Activated naive CD8-positive, alpha-beta T cell treated with anti-CD3 and anti-CD28 coated beads, Interleukin-2, amount 50 U/mL, for 24 hours (primary cell): ENCODE results near the gene CARMIL1.
A peak's percentile ranks its signal among the peaks of the same experiment; 100 is the strongest.

ENCODE experiments used
- ATAC-seq: fragments of 150-1000 bp; cut with Tn5 transposase; one replicate; pipeline ENCODE4 v1.10.0; 2021
- DNase-seq: peaks from one replicate; pipeline ENCODE4 v3.0.0; 2021
- H3K27ac Mint-ChIP-seq: one replicate; pipeline ENCODE4 v1.8.0; 2021; ENCODE audit warnings: mild to moderate bottlenecking, mixed read lengths
- H3K27me3 Mint-ChIP-seq: one replicate; pipeline ENCODE4 v1.8.0; 2021; ENCODE audit warnings: mixed read lengths
- H3K36me3 Mint-ChIP-seq: one replicate; pipeline ENCODE4 v1.8.0; 2021; ENCODE audit warnings: low read depth, mixed read lengths
- H3K4me1 Mint-ChIP-seq: one replicate; pipeline ENCODE4 v1.8.0; 2021; ENCODE audit warnings: mixed read lengths
- H3K4me3 Mint-ChIP-seq: one replicate; pipeline ENCODE4 v1.8.0; 2021; ENCODE audit warnings: mild to moderate bottlenecking, moderate library complexity, mixed read lengths
- H3K9me3 Mint-ChIP-seq: one replicate; pipeline ENCODE4 v1.8.0; 2021; ENCODE audit warnings: mixed read lengths

Gene CARMIL1

DNA sequence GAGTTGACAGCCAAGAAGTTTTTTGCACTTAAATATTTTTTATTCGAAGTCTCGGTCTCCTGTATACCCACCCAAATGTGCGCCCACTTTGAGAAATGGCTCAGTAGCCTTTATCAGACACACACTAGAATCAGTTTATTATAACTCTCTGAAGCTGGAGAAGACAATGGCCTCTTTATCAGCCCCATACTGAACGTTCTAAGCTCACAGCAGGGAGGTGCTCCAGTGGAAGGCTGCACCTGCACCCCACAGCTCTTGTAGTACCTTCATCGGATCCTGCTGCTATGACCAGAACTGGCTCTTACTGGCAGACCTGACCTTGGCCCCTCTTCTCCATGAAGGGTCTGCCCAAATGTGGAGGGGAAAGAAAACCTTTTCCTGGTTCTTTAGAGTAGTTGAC is 207.8 kb downstream of the CARMIL1 start:
- H3K27me3 Mint-ChIP-seq: no peaks in the 10 kb centered on the region
- H3K9me3 Mint-ChIP-seq: no peaks in the 10 kb centered on the region
- H3K4me1 Mint-ChIP-seq: peaks cover 5% of the 10 kb centered on the region
- no peaks in the 10 kb centered on the region for H3K36me3 Mint-ChIP-seq
- no peak for DNase-seq
- ATAC-seq: no peak
- H3K27ac Mint-ChIP-seq: no peak overlapping the region
- H3K4me3 Mint-ChIP-seq: no peak overlapping the region

- Mint-ChIP-seq H3K36me3 (no peaks in the 10 kb centered on the region), H3K4me3 (no peak overlapping the region), H3K27ac (no peak overlapping the region), H3K27me3 (no peaks in the 10 kb centered on the region), H3K4me1 (peaks cover 5% of the 10 kb centered on the region), H3K9me3 (no peaks in the 10 kb centered on the region)
- no peak for ATAC-seq
- DNase-seq: no peak
These were observed 209.0 kb downstream of the CARMIL1 start for GRCh38 chr6:25488156-25488555.

DNA sequence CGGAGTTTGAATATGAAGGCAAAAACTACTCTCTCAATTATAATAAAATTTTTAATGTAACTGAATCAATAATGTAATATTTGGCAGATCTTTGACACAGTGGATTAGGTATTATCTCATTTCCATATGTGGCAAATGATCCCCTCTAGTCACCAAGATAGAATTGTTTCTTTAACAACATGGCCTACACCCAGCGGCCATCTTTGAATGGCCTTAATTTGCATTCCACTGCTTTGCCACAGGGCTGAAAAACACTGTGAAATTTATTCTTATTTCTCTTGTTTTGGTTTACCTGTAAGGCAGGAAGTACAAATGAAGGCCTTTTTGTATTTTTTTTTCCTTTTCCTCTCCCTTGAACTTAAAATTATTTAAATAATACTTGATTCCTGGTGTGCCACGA is 210.2 kb downstream of the CARMIL1 start:
- Mint-ChIP-seq H3K9me3 (no peaks in the 10 kb centered on the region), H3K4me3 (no peak overlapping the region), H3K27me3 (no peaks in the 10 kb centered on the region), H3K4me1 (peaks cover 5% of the 10 kb centered on the region), H3K27ac (no peak overlapping the region), H3K36me3 (no peaks in the 10 kb centered on the region)
- no peak for DNase-seq
- no peak for ATAC-seq

GRCh38 chr6:25490018-25490801 is 211.0 kb downstream of the CARMIL1 start:
- H3K27ac Mint-ChIP-seq: no peak overlapping the region
- peak; percentile 73 for ATAC-seq
- H3K4me3 Mint-ChIP-seq: no peak overlapping the region
- H3K4me1 Mint-ChIP-seq: peaks cover 5% of the 10 kb centered on the region
- peak; percentile 58 for DNase-seq
- H3K36me3 Mint-ChIP-seq: no peaks in the 10 kb centered on the region
- H3K27me3 Mint-ChIP-seq: no peaks in the 10 kb centered on the region
- no peaks in the 10 kb centered on the region for H3K9me3 Mint-ChIP-seq

GRCh38 chr6:25492951-25493350 is 213.8 kb downstream of the CARMIL1 start:
- no peak overlapping the region for H3K4me3 Mint-ChIP-seq
- peaks cover 5% of the 10 kb centered on the region for H3K4me1 Mint-ChIP-seq
- no peaks in the 10 kb centered on the region for H3K36me3 Mint-ChIP-seq
- H3K27ac Mint-ChIP-seq: no peak overlapping the region
- H3K9me3 Mint-ChIP-seq: no peaks in the 10 kb centered on the region
- H3K27me3 Mint-ChIP-seq: no peaks in the 10 kb centered on the region
- DNase-seq: no peak
- ATAC-seq: no peak

DNA sequence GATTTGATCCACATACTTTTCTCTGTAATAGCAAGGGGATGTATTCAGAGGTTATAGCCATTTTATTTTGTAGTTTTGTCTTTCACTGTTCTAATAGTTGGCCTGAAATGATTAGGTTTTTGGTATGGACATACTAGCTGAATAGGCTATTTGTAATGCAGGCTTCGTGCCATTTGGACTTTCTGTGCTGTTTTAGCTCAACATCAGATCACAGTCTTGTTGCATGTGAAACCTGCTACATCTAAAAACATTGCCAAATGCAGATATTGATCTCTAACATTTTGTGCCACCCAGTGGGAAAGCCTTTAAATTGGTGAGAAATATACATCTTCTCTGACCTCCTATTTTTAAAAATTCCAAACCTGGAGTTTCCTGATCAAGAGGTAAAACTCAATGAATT is 215.3 kb downstream of the CARMIL1 start:
- Mint-ChIP-seq H3K27me3 (no peaks in the 10 kb centered on the region), H3K4me1 (peaks cover 5% of the 10 kb centered on the region), H3K36me3 (no peaks in the 10 kb centered on the region), H3K27ac (no peak overlapping the region), H3K9me3 (no peaks in the 10 kb centered on the region), H3K4me3 (no peak overlapping the region)
- DNase-seq: no peak
- ATAC-seq: no peak

DNA sequence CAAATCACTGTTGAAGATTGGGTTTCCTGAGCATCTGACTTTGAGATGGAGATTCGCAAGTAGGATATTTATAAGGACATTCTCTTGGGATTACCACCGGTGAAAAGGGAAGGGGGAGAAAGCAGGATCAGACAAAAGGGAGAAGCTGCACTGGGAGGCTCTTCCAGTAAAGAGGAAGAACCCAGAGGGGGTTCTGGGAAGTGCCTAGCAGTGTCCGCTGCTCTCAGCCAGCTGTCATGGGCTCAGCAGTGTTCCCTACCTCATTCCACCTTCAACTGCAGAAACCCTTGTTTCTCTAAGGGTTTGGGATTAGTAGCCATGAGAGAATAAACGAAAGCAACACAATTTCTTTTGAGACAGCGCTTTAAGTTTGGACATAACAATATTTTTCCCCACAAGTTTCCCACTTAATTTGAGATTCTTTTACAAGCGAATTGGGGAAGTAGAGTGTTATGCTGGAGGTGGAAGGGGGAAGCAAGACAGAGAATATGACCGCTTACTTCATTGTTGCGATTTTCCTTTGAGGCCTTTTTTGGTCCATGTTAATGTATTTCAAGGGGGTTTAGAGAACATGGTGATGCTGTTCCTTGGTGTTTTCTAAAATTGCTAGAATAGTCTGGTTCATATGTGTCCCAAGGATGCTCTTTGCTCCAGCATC is 218.3 kb downstream of the CARMIL1 start:
- no peaks in the 10 kb centered on the region for H3K4me1 Mint-ChIP-seq
- DNase-seq: no peak
- no peak overlapping the region for H3K4me3 Mint-ChIP-seq
- no peak overlapping the region for H3K27ac Mint-ChIP-seq
- H3K27me3 Mint-ChIP-seq: no peaks in the 10 kb centered on the region
- no peaks in the 10 kb centered on the region for H3K36me3 Mint-ChIP-seq
- no peak for ATAC-seq
- H3K9me3 Mint-ChIP-seq: no peaks in the 10 kb centered on the region

DNA sequence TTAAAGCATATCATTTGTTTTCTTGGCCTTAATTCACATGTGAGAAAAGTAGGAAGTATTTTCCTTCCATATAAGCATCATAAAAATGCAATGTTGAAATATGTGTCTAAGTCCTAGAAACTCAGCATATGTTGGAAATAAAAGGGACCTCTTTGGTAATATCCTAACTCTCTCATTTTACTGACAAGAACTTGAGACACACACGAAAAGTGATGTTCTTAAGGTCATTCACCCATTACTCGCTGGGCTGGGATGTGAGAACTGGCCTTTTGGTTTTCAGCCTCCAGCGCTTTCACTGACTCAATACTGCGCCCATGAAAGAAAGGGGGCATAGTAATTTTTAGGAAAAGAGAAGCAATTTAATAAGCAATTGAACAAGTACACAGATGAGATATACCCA is 219.3 kb downstream of the CARMIL1 start:
- H3K27me3 Mint-ChIP-seq: no peaks in the 10 kb centered on the region
- no peak for ATAC-seq
- H3K4me3 Mint-ChIP-seq: no peak overlapping the region
- H3K4me1 Mint-ChIP-seq: no peaks in the 10 kb centered on the region
- no peaks in the 10 kb centered on the region for H3K9me3 Mint-ChIP-seq
- no peaks in the 10 kb centered on the region for H3K36me3 Mint-ChIP-seq
- H3K27ac Mint-ChIP-seq: no peak overlapping the region
- no peak for DNase-seq

GRCh38 chr6:25499615-25500235 is 220.6 kb downstream of the CARMIL1 start:
- no peaks in the 10 kb centered on the region for H3K27me3 Mint-ChIP-seq
- ATAC-seq (no peak), DNase-seq (no peak)
- no peak overlapping the region for H3K27ac Mint-ChIP-seq
- H3K4me3 Mint-ChIP-seq: no peak overlapping the region
- no peaks in the 10 kb centered on the region for H3K36me3 Mint-ChIP-seq
- no peaks in the 10 kb centered on the region for H3K4me1 Mint-ChIP-seq
- no peaks in the 10 kb centered on the region for H3K9me3 Mint-ChIP-seq

DNA sequence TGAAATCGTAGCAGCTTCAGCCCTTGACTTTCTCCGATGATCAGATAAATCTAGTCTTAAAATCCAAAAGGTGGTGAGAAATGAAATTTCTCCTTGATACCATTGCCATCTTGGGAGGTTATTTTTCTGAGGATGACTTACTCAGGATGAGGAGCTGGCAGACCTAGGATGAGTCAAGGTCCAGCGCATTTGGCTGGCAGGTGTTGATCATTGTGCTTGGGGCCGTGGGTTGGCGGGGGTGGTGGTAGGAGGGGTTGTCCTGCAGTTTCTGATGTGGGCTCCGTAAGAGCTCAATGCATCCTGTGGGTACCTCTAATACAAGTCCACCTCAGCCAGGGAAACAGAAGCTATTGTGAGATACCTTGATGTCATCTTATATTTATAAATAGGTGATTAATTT is 224.5 kb downstream of the CARMIL1 start:
- Mint-ChIP-seq H3K36me3 (no peaks in the 10 kb centered on the region), H3K9me3 (no peaks in the 10 kb centered on the region), H3K27me3 (no peaks in the 10 kb centered on the region), H3K4me3 (no peak overlapping the region), H3K27ac (no peak overlapping the region), H3K4me1 (no peaks in the 10 kb centered on the region)
- DNase-seq: no peak
- ATAC-seq: no peak

DNA sequence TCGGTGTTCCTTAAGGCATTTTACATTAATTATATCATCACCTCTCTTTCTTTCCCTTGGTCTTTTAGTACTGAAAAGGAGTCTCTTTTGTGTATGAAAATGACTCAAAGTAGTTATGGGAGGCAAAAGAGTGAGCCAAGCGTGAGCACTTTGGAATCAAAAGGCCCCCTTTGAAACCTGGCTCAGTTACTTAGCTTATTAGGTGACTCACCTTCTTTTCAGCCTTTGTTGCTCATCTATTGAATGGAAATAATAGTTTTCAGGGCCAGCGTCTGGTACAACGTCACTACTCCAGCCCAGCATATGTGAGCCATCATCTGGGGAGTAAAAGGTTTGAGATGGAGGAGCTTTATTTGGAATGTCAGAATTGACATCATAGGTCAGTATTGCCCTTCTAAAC is 225.5 kb downstream of the CARMIL1 start:
- no peak overlapping the region for H3K4me3 Mint-ChIP-seq
- H3K27me3 Mint-ChIP-seq: no peaks in the 10 kb centered on the region
- ATAC-seq: no peak
- DNase-seq: no peak
- no peaks in the 10 kb centered on the region for H3K9me3 Mint-ChIP-seq
- H3K36me3 Mint-ChIP-seq: no peaks in the 10 kb centered on the region
- H3K4me1 Mint-ChIP-seq: no peaks in the 10 kb centered on the region
- no peak overlapping the region for H3K27ac Mint-ChIP-seq

DNA sequence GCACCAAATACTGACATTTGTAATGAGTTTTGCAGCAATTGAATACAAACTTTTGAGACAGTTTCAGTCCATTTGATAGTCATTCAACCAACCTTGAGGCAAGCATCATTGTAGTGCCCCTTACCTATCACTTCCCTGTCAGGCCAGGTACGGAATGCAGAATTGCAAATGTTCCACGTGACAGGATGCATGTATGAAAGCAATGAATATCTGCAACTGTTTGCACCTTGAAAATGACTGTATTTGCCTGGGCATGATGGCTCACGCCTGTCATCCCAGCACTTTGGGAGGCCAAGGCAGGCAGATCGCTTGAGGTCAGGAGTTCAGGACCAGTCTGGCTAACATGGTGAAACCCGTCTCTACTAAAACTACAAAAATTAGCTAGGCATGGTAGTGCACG is 226.8 kb downstream of the CARMIL1 start:
- no peak overlapping the region for H3K4me3 Mint-ChIP-seq
- H3K4me1 Mint-ChIP-seq: no peaks in the 10 kb centered on the region
- DNase-seq: no peak
- no peaks in the 10 kb centered on the region for H3K27me3 Mint-ChIP-seq
- H3K36me3 Mint-ChIP-seq: no peaks in the 10 kb centered on the region
- no peak for ATAC-seq
- no peak overlapping the region for H3K27ac Mint-ChIP-seq
- no peaks in the 10 kb centered on the region for H3K9me3 Mint-ChIP-seq

DNA sequence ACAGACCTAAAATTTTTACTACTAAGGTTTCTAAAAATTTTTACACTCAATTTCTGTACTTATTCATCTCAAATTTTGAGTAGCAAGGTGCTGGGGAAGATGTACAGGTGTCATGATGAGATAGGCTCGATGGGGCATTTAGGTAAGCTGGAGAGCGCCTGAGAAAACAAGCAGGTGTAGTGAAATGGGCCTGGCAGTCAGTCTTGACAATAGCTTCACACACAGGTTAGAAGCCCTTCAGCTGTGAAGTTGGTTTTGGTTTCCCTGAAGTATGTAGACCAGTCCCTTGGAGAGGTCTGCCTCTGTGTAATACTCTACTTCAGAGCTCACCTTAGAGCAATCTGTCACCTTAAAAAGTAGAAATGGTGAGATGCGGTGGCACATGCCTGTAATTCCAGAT is 228.9 kb downstream of the CARMIL1 start:
- Mint-ChIP-seq H3K9me3 (no peaks in the 10 kb centered on the region), H3K27me3 (no peaks in the 10 kb centered on the region), H3K36me3 (no peaks in the 10 kb centered on the region), H3K4me3 (no peak overlapping the region), H3K27ac (no peak overlapping the region), H3K4me1 (no peaks in the 10 kb centered on the region)
- ATAC-seq (no peak), DNase-seq (no peak)

DNA sequence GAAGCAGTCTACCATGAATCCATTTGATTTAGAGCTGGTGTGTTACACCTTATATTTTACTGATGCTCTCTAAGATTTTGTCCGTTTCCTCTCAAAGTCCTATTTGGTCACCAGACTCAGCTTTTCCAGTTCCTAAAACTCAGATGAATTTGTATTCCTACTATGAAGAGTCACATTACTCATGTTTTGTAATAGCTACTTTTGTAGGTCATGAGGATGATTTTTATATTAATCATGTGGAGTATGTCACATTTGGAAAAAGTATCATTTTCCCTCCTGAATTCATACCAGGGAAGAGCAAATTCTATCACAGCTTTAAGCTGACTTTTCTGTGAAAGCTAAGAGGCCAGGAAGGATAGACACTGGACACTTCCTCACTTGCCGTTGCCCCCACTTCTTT is 232.2 kb downstream of the CARMIL1 start:
- ATAC-seq: no peak
- DNase-seq: no peak
- Mint-ChIP-seq H3K4me3 (no peak overlapping the region), H3K27ac (no peak overlapping the region), H3K4me1 (no peaks in the 10 kb centered on the region), H3K27me3 (no peaks in the 10 kb centered on the region), H3K9me3 (no peaks in the 10 kb centered on the region), H3K36me3 (peaks cover 2% of the 10 kb centered on the region)

- DNase-seq: no peak
- H3K4me1 Mint-ChIP-seq: no peaks in the 10 kb centered on the region
- H3K27me3 Mint-ChIP-seq: no peaks in the 10 kb centered on the region
- no peak overlapping the region for H3K27ac Mint-ChIP-seq
- no peak for ATAC-seq
- no peak overlapping the region for H3K4me3 Mint-ChIP-seq
- no peaks in the 10 kb centered on the region for H3K9me3 Mint-ChIP-seq
- peaks cover 2% of the 10 kb centered on the region for H3K36me3 Mint-ChIP-seq
These were observed 233.4 kb downstream of the CARMIL1 start for GRCh38 chr6:25512560-25512959.
